ENCODE results near the gene C4orf17.
"Not testable (repeated sequence)": the region's sequence is repeated elsewhere in the genome, so short reads cannot be mapped to it uniquely, and the experiment has no call there.

Gene C4orf17

GRCh38 chr4:99468889-99469288 lies 41.9 kb upstream of the C4orf17 start:
- no peak overlapping the region for H3K4me3 Mint-ChIP-seq
- no peaks in the 10 kb centered on the region for H3K36me3 Mint-ChIP-seq (ENCODE audit: low read depth)
- H3K27ac Mint-ChIP-seq, result no peak overlapping the region
- H3K27me3 Mint-ChIP-seq (ENCODE audit: low read depth), result peaks cover 2% of the 10 kb centered on the region
- no peaks in the 10 kb centered on the region for H3K4me1 Mint-ChIP-seq
- no peaks in the 10 kb centered on the region for H3K9me3 Mint-ChIP-seq
- TF ChIP-seq CTCF (IDR thresholded peaks at IDR 0.05; ENCODE audit: unreplicated experiment in 3 of 3), result no peak

GRCh38 chr4:99471349-99471748 lies 39.5 kb upstream of the C4orf17 start:
- no peak overlapping the region for H3K4me3 Mint-ChIP-seq

GRCh38 chr4:99471896-99472295 lies 38.9 kb upstream of the C4orf17 start:
- no peak for TF ChIP-seq CTCF (IDR thresholded peaks at IDR 0.05; ENCODE audit: unreplicated experiment in 3 of 3)
- no peaks in the 10 kb centered on the region for H3K4me1 Mint-ChIP-seq
- H3K9me3 Mint-ChIP-seq, result no peaks in the 10 kb centered on the region
- no peaks in the 10 kb centered on the region for H3K27me3 Mint-ChIP-seq (ENCODE audit: low read depth)
- no peaks in the 10 kb centered on the region for H3K36me3 Mint-ChIP-seq (ENCODE audit: low read depth)
- H3K4me3 Mint-ChIP-seq, result no peak overlapping the region
- H3K27ac Mint-ChIP-seq, result no peak overlapping the region

More at GRCh38 chr4:99471349-99471748, 39.5 kb upstream of the C4orf17 start:
- H3K27me3 Mint-ChIP-seq (ENCODE audit: low read depth), result no peaks in the 10 kb centered on the region
- TF ChIP-seq CTCF (IDR thresholded peaks at IDR 0.05; ENCODE audit: unreplicated experiment in 3 of 3), result no peak
- no peaks in the 10 kb centered on the region for H3K4me1 Mint-ChIP-seq
- H3K36me3 Mint-ChIP-seq (ENCODE audit: low read depth), result no peaks in the 10 kb centered on the region
- no peak overlapping the region for H3K27ac Mint-ChIP-seq
- no peaks in the 10 kb centered on the region for H3K9me3 Mint-ChIP-seq

- H3K4me3 Mint-ChIP-seq, result no peak overlapping the region
- H3K9me3 Mint-ChIP-seq, result no peaks in the 10 kb centered on the region
- no peaks in the 10 kb centered on the region for H3K36me3 Mint-ChIP-seq (ENCODE audit: low read depth)
- H3K4me1 Mint-ChIP-seq, result no peaks in the 10 kb centered on the region
- TF ChIP-seq CTCF (IDR thresholded peaks at IDR 0.05; ENCODE audit: unreplicated experiment in 3 of 3), result no peak
- H3K27me3 Mint-ChIP-seq (ENCODE audit: low read depth), result no peaks in the 10 kb centered on the region
- no peak overlapping the region for H3K27ac Mint-ChIP-seq
Observed at GRCh38 chr4:99473131-99473530, 37.7 kb upstream of the C4orf17 start.

GRCh38 chr4:99483636-99484035 lies 27.2 kb upstream of the C4orf17 start:
- no peaks in the 10 kb centered on the region for H3K4me1 Mint-ChIP-seq
- H3K9me3 Mint-ChIP-seq, result peaks cover 45% of the 10 kb centered on the region
- H3K27ac Mint-ChIP-seq, result no peak overlapping the region
- TF ChIP-seq CTCF (IDR thresholded peaks at IDR 0.05; ENCODE audit: unreplicated experiment in 3 of 3), result no peak
- H3K36me3 Mint-ChIP-seq (ENCODE audit: low read depth), result no peaks in the 10 kb centered on the region
- H3K27me3 Mint-ChIP-seq (ENCODE audit: low read depth), result no peaks in the 10 kb centered on the region
- no peak overlapping the region for H3K4me3 Mint-ChIP-seq

GRCh38 chr4:99485212-99485611 lies 25.6 kb upstream of the C4orf17 start:
- H3K36me3 Mint-ChIP-seq (ENCODE audit: low read depth), result no peaks in the 10 kb centered on the region
- H3K4me3 Mint-ChIP-seq, result no peak overlapping the region
- H3K9me3 Mint-ChIP-seq, result peaks cover 52% of the 10 kb centered on the region
- no peak for TF ChIP-seq CTCF (IDR thresholded peaks at IDR 0.05; ENCODE audit: unreplicated experiment in 3 of 3)
- H3K4me1 Mint-ChIP-seq, result no peaks in the 10 kb centered on the region
- H3K27ac Mint-ChIP-seq, result no peak overlapping the region
- H3K27me3 Mint-ChIP-seq (ENCODE audit: low read depth), result no peaks in the 10 kb centered on the region

GRCh38 chr4:99486648-99487047 lies 24.2 kb upstream of the C4orf17 start:
- H3K27me3 Mint-ChIP-seq (ENCODE audit: low read depth); H3K4me3 Mint-ChIP-seq; H3K27ac Mint-ChIP-seq; H3K4me1 Mint-ChIP-seq; H3K36me3 Mint-ChIP-seq (ENCODE audit: low read depth): not testable (repeated sequence)
- H3K9me3 Mint-ChIP-seq, result peaks cover 57% of the 10 kb centered on the region
